ENCODE measurements around the gene ATP1B3. TPM values are rescaled to one million over a fixed set of nuclear protein-coding genes. Genes with fewer than 3 reads are reported as not detected.

The ATP1B3 gene
- total and polyA plus RNA-seq, 2 of the 13 experiments (the other 11 are each of a cell fraction or from before 2014, with no cell fraction given), result 84.3 to 93.6 TPM

DNA sequence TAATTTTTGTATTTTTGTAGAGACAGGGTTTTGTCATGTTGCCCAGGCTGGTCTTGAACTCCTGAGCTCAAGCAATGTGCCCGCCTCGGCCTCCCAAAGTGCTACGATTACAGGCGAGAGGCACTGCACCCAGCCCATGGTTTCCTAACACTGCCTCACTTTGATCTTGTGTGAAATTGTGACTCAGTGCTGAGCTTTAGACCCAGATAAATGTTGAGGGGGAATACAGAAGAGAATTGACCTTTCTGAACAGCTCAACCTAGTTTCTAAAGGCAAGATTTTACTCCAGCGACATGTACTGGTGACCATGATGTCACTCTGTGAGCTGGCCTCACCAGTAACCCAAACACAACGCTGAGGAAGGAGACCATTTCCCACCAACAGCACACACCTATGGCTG is 73.5 kb downstream of the ATP1B3 start (continued):
- TF ChIP-seq, protein P1, sequence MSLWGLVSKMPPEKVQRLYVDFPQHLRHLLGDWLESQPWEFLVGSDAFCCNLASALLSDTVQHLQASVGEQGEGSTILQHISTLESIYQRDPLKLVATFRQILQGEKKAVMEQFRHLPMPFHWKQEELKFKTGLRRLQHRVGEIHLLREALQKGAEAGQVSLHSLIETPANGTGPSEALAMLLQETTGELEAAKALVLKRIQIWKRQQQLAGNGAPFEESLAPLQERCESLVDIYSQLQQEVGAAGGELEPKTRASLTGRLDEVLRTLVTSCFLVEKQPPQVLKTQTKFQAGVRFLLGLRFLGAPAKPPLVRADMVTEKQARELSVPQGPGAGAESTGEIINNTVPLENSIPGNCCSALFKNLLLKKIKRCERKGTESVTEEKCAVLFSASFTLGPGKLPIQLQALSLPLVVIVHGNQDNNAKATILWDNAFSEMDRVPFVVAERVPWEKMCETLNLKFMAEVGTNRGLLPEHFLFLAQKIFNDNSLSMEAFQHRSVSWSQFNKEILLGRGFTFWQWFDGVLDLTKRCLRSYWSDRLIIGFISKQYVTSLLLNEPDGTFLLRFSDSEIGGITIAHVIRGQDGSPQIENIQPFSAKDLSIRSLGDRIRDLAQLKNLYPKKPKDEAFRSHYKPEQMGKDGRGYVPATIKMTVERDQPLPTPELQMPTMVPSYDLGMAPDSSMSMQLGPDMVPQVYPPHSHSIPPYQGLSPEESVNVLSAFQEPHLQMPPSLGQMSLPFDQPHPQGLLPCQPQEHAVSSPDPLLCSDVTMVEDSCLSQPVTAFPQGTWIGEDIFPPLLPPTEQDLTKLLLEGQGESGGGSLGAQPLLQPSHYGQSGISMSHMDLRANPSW (CRISPR knock-in tag; IDR thresholded peaks at IDR 0.05; ENCODE audit: borderline replicate concordance), result no peak; the same call in 1 of the 2 replicates
- TF ChIP-seq CEBPB (IDR thresholded peaks at IDR 0.05; ENCODE audit: borderline replicate concordance, low read depth, low read length), result peak; percentile 49; the same call in 1 of the 2 replicates
- peak; percentile 54; the same call in 1 of the 2 replicates for TF ChIP-seq RCOR2 (CRISPR knock-in tag; IDR thresholded peaks at IDR 0.05)
- TF ChIP-seq, protein P2, sequence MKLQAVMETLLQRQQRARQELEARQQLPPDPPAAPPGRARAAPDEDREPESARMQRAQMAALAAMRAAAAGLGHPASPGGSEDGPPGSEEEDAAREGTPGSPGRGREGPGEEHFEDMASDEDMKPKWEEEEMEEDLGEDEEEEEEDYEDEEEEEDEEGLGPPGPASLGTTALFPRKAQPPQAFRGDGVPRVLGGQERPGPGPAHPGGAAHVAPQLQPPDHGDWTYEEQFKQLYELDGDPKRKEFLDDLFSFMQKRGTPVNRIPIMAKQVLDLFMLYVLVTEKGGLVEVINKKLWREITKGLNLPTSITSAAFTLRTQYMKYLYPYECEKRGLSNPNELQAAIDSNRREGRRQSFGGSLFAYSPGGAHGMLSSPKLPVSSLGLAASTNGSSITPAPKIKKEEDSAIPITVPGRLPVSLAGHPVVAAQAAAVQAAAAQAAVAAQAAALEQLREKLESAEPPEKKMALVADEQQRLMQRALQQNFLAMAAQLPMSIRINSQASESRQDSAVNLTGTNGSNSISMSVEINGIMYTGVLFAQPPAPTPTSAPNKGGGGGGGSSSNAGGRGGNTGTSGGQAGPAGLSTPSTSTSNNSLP (IDR thresholded peaks at IDR 0.05; ENCODE audit: low read depth, low read length), result peak; percentile 48; the same call in 1 of the 2 replicates
- TF ChIP-seq, protein P3, sequence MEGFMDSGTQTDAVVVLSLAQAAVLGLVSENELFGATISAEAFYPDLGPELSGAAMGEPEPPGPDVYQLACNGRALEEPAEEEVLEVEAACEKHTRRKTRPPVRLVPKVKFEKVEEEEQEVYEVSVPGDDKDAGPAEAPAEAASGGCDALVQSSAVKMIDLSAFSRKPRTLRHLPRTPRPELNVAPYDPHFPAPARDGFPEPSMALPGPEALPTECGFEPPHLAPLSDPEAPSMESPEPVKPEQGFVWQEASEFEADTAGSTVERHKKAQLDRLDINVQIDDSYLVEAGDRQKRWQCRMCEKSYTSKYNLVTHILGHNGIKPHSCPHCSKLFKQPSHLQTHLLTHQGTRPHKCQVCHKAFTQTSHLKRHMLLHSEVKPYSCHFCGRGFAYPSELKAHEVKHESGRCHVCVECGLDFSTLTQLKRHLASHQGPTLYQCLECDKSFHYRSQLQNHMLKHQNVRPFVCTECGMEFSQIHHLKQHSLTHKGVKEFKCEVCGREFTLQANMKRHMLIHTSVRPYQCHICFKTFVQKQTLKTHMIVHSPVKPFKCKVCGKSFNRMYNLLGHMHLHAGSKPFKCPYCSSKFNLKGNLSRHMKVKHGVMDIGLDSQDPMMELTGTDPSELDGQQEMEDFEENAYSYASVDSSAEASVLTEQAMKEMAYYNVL (CRISPR knock-in tag; IDR thresholded peaks at IDR 0.05; ENCODE audit: borderline replicate concordance), result no peak
- TF ChIP-seq MBD4 (IDR thresholded peaks at IDR 0.05; ENCODE audit: borderline replicate concordance, low read length), result no peak
- 0 out of 2 replicates have a peak, but pooled peaks have one; percentile 26 for TF ChIP-seq NR2F6 (IDR thresholded peaks at IDR 0.05)
- TF ChIP-seq NR2F6 (CRISPR knock-in tag; IDR thresholded peaks at IDR 0.05), result peak; percentile 31; the same call in 1 of the 2 replicates
- no peak for TF ChIP-seq ZNF121 (CRISPR knock-in tag; IDR thresholded peaks at IDR 0.05)
- TF ChIP-seq JUND (CRISPR knock-in tag; IDR thresholded peaks at IDR 0.05), result peak; percentile 80
- TF ChIP-seq PITX1 (CRISPR knock-in tag; IDR thresholded peaks at IDR 0.05), result no peak
- TF ChIP-seq PAF1 (CRISPR knock-in tag; IDR thresholded peaks at IDR 0.05), result no peak
- TF ChIP-seq, protein P4, sequence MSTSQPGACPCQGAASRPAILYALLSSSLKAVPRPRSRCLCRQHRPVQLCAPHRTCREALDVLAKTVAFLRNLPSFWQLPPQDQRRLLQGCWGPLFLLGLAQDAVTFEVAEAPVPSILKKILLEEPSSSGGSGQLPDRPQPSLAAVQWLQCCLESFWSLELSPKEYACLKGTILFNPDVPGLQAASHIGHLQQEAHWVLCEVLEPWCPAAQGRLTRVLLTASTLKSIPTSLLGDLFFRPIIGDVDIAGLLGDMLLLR (CRISPR knock-in tag; IDR thresholded peaks at IDR 0.05), result no peak
- TF ChIP-seq AKAP8 (CRISPR knock-in tag; IDR thresholded peaks at IDR 0.05), result no peak
- TF ChIP-seq, protein P5, sequence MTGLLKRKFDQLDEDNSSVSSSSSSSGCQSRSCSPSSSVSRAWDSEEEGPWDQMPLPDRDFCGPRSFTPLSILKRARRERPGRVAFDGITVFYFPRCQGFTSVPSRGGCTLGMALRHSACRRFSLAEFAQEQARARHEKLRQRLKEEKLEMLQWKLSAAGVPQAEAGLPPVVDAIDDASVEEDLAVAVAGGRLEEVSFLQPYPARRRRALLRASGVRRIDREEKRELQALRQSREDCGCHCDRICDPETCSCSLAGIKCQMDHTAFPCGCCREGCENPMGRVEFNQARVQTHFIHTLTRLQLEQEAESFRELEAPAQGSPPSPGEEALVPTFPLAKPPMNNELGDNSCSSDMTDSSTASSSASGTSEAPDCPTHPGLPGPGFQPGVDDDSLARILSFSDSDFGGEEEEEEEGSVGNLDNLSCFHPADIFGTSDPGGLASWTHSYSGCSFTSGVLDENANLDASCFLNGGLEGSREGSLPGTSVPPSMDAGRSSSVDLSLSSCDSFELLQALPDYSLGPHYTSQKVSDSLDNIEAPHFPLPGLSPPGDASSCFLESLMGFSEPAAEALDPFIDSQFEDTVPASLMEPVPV (CRISPR knock-in tag; IDR thresholded peaks at IDR 0.05), result no peak
- TF ChIP-seq ASH2L (IDR thresholded peaks at IDR 0.05; ENCODE audit: insufficient read length, low read depth, low read length), result peak; percentile 31
- TF ChIP-seq ZNF530 (CRISPR knock-in tag; IDR thresholded peaks at IDR 0.05; ENCODE audit: low read depth), result no peak
- no peak for TF ChIP-seq RBM22 (optimal IDR thresholded peaks at IDR 0.05; ENCODE audit: low read length)
- peak; percentile 43; the same call in 1 of the 2 replicates for TF ChIP-seq RXRB (CRISPR knock-in tag; IDR thresholded peaks at IDR 0.05; ENCODE audit: borderline replicate concordance)
- no peak for TF ChIP-seq EEA1 (CRISPR knock-in tag; IDR thresholded peaks at IDR 0.05; ENCODE audit: borderline replicate concordance)
- TF ChIP-seq AGO1 (IDR thresholded peaks at IDR 0.05; ENCODE audit: low read depth, low read length, poor library complexity, severe bottlenecking), result no peak

Measured in HepG2 (cell line).